Neural cell (in vitro differentiated cells): ENCODE measurements around the gene ZBTB32. TPM values are rescaled to one million over a fixed set of nuclear protein-coding genes. Genes with fewer than 3 reads are reported as not detected.

Source experiments
- H2AFZ ChIP-seq: fragments of 200-600, 300-800 bp; sonication (generic), shearing (Covaris generic); 2 replicates; pipeline ENCODE4 v1.6.0; 2014; ENCODE audit warnings: low read depth, mild to moderate bottlenecking, antibody characterized with exemption, low read length, moderate library complexity
- H3F3A ChIP-seq: fragments of 200-600 bp; shearing (Covaris generic); 2 replicates; pipeline ENCODE4 v1.6.1; 2016; ENCODE audit warnings: mild to moderate bottlenecking, moderate library complexity, mixed read lengths, antibody characterized with exemption, low read length; ENCODE audit not compliant: insufficient read depth, poor library complexity, severe bottlenecking
- H3K27ac ChIP-seq: fragments of 200-600, 300-800 bp; sonication (generic), shearing (Covaris generic); 2 replicates; pipeline ENCODE4 v1.5.1; 2014; ENCODE audit warnings: mild to moderate bottlenecking, low read length, moderate library complexity
- H3K27me3 ChIP-seq: fragments of 300-800, 200-600 bp; sonication (generic), shearing (Covaris generic); 2 replicates; pipeline ENCODE4 v1.6.0; 2014; ENCODE audit warnings: mild to moderate bottlenecking, low read depth, low read length, moderate library complexity; ENCODE audit not compliant: insufficient read depth
- H3K36me3 ChIP-seq: fragments of 300-800, 200-600 bp; sonication (generic), shearing (Covaris generic); 2 replicates; pipeline ENCODE4 v1.5.1; 2014; ENCODE audit warnings: mild to moderate bottlenecking, antibody characterized with exemption, low read length, moderate library complexity; ENCODE audit not compliant: insufficient read depth
- H3K4me2 ChIP-seq: fragments of 300-800, 200-600 bp; sonication (generic), shearing (Covaris generic); 2 replicates; pipeline ENCODE4 v1.6.0; 2014; ENCODE audit warnings: mild to moderate bottlenecking, low read length
- H3K4me3 ChIP-seq: fragments of 300-800, 200-600 bp; sonication (generic), shearing (Covaris generic); 2 replicates; pipeline ENCODE4 v1.5.1; 2014; ENCODE audit warnings: mild to moderate bottlenecking, low read length, moderate library complexity
- H3K79me2 ChIP-seq: fragments of 200-600 bp; shearing (Covaris generic); replicated peaks from 2 replicates; pipeline ENCODE4 v1.6.0; 2014; ENCODE audit warnings: mild to moderate bottlenecking, low read length, moderate library complexity; ENCODE audit not compliant: insufficient read depth
- H3K9ac ChIP-seq: fragments of 300-800, 200-600 bp; sonication (generic), shearing (Covaris generic); 2 replicates; pipeline ENCODE4 v1.6.1; 2016; ENCODE audit warnings: mild to moderate bottlenecking, low read length, mixed read lengths
- H3K9me2 ChIP-seq: fragments of 200-600 bp; shearing (Covaris generic); 2 replicates; pipeline ENCODE4 v1.6.1; 2016; ENCODE audit warnings: mild to moderate bottlenecking, low read length, mixed read lengths; ENCODE audit not compliant: insufficient read depth
- H3K9me3 ChIP-seq: fragments of 200-600, 300-800 bp; sonication (generic), shearing (Covaris generic); 2 replicates; pipeline ENCODE4 v1.6.1; 2016; ENCODE audit warnings: mild to moderate bottlenecking, mixed run types, low read length, moderate library complexity, mixed read lengths
- H4K20me1 ChIP-seq: fragments of 200-600 bp; shearing (Covaris generic); 2 replicates; pipeline ENCODE4 v1.6.1; 2016; ENCODE audit warnings: mild to moderate bottlenecking, mixed run types; ENCODE audit not compliant: insufficient read depth
- CTCF ChIP-seq: fragments of 450-650 bp; IDR thresholded peaks from 2 replicates; pipeline ENCODE4 v1.5.1; 2014; ENCODE audit warnings: antibody characterized with exemption, mild to moderate bottlenecking, moderate library complexity; ENCODE audit not compliant: poor library complexity, severe bottlenecking
- EP300 ChIP-seq: fragments of 450-650 bp; conservative IDR thresholded peaks from 2 replicates; pipeline ENCODE4 v1.6.1; 2014; ENCODE audit warnings: antibody characterized with exemption, mild to moderate bottlenecking, moderate library complexity; ENCODE audit not compliant: poor library complexity, severe bottlenecking
- EZH2 ChIP-seq: fragments of 200-600, 300-800 bp; shearing (Covaris generic), sonication (generic); IDR thresholded peaks from 2 replicates; pipeline ENCODE4 v1.6.1; 2014; ENCODE audit warnings: antibody characterized with exemption, low read length, borderline replicate concordance, mild to moderate bottlenecking; ENCODE audit not compliant: insufficient read depth, poor library complexity, severe bottlenecking
- MXI1 ChIP-seq: fragments of 450-650 bp; conservative IDR thresholded peaks from 2 replicates; pipeline ENCODE4 v1.6.1; 2014; ENCODE audit warnings: antibody characterized with exemption, mild to moderate bottlenecking; ENCODE audit not compliant: poor library complexity, severe bottlenecking
- POLR2AphosphoS5 ChIP-seq: IDR thresholded peaks from 2 replicates; pipeline ENCODE4 v1.6.1; 2012
- RAD21 ChIP-seq: fragments of 450-650 bp; conservative IDR thresholded peaks from 2 replicates; pipeline ENCODE4 v1.6.1; 2014; ENCODE audit warnings: antibody characterized with exemption, mild to moderate bottlenecking, moderate library complexity
- REST ChIP-seq: IDR thresholded peaks from 2 replicates; pipeline ENCODE4 v1.6.1; 2012; ENCODE audit warnings: borderline replicate concordance
- SMC3 ChIP-seq: fragments of 450-650 bp; conservative IDR thresholded peaks from 2 replicates; pipeline ENCODE4 v1.6.1; 2014; ENCODE audit warnings: antibody characterized with exemption, mild to moderate bottlenecking, moderate library complexity; ENCODE audit not compliant: poor library complexity
- TAF1 ChIP-seq: IDR thresholded peaks from 2 replicates; pipeline ENCODE4 v1.6.1; 2012; ENCODE audit warnings: low read depth
- polyA plus RNA-seq: library from polyadenylated mRNA; depleted of rRNA; stranded (reverse); fragments of >200 nt; gene quantifications from 2 replicates; pipeline ENCODE4 v1.2.3, GENCODE V29; 2014

The ZBTB32 gene
- polyA plus RNA-seq, 1 donor from 2014 or later: not detected

GRCh38 chr19:35727053-35727955 is 22.9 kb downstream of the ZBTB32 start:
- no peaks in the 10 kb centered on the region for H3K27me3 ChIP-seq
- H3K4me2 ChIP-seq: no peak overlapping the region
- H3K9me3 ChIP-seq: no peaks in the 10 kb centered on the region
- H3K4me3 ChIP-seq: no peak overlapping the region
- no peak overlapping the region for H3K9ac ChIP-seq
- TF ChIP-seq REST (no peak), EZH2 (no peak), TAF1 (no peak), CTCF (no peak), SMC3 (no peak), MXI1 (no peak), EP300 (no peak), RAD21 (no peak), POLR2AphosphoS5 (no peak)
- no peaks in the 10 kb centered on the region for H3F3A ChIP-seq
- H3K27ac ChIP-seq: no peak overlapping the region
- H3K36me3 ChIP-seq: no peaks in the 10 kb centered on the region
- H3K9me2 ChIP-seq: no peaks in the 10 kb centered on the region
- no peaks in the 10 kb centered on the region for H3K79me2 ChIP-seq
- no peaks in the 10 kb centered on the region for H4K20me1 ChIP-seq
- H2AFZ ChIP-seq: no peak overlapping the region

- no peak overlapping the region for H3K9ac ChIP-seq
- H3K27ac ChIP-seq: no peak overlapping the region
- H3K9me2 ChIP-seq: no peaks in the 10 kb centered on the region
- no peak overlapping the region for H3K4me3 ChIP-seq
- H3K79me2 ChIP-seq: no peaks in the 10 kb centered on the region
- no peaks in the 10 kb centered on the region for H3K27me3 ChIP-seq
- H2AFZ ChIP-seq: no peak overlapping the region
- H3K9me3 ChIP-seq: no peaks in the 10 kb centered on the region
- no peak overlapping the region for H3K4me2 ChIP-seq
- no peaks in the 10 kb centered on the region for H4K20me1 ChIP-seq
- no peaks in the 10 kb centered on the region for H3K36me3 ChIP-seq
- H3F3A ChIP-seq: no peaks in the 10 kb centered on the region
- TF ChIP-seq POLR2AphosphoS5 (no peak), RAD21 (no peak), EZH2 (no peak), MXI1 (no peak), CTCF (no peak), TAF1 (no peak), REST (no peak), EP300 (no peak), SMC3 (no peak)
Measured at GRCh38 chr19:35727956-35728706, 23.8 kb downstream of the ZBTB32 start.
